Measurements from ENCODE around the gene C1orf174.

The C1orf174 gene

GRCh38 chr1:3895279-3895950, 4.7 kb downstream of the C1orf174 start:
- TF ChIP-seq CTCF (conservative IDR thresholded peaks at IDR 0.05; ENCODE audit: control insufficient read depth, insufficient read depth, low read depth, low read length): no peak
- no peak overlapping the region for H3K4me3 ChIP-seq (ENCODE audit: control insufficient read depth, low read depth, low read length)
- no peak for DNase-seq (ENCODE audit: low read depth)

GRCh38 chr1:3894626-3895278, 5.3 kb downstream of the C1orf174 start:
- DNase-seq (ENCODE audit: low read depth): no peak
- TF ChIP-seq CTCF (conservative IDR thresholded peaks at IDR 0.05; ENCODE audit: control insufficient read depth, insufficient read depth, low read depth, low read length): no peak
- no peak overlapping the region for H3K4me3 ChIP-seq (ENCODE audit: control insufficient read depth, low read depth, low read length)

GRCh38 chr1:3893190-3893589, 6.9 kb downstream of the C1orf174 start:
- DNase-seq (ENCODE audit: low read depth): no peak
- H3K4me3 ChIP-seq (ENCODE audit: control insufficient read depth, low read depth, low read length): no peak overlapping the region
- no peak for TF ChIP-seq CTCF (conservative IDR thresholded peaks at IDR 0.05; ENCODE audit: control insufficient read depth, insufficient read depth, low read depth, low read length)

GRCh38 chr1:3892748-3893147, 7.3 kb downstream of the C1orf174 start:
- H3K4me3 ChIP-seq (ENCODE audit: control insufficient read depth, low read depth, low read length): no peak overlapping the region
- DNase-seq (ENCODE audit: low read depth): peak; percentile 17
- TF ChIP-seq CTCF (conservative IDR thresholded peaks at IDR 0.05; ENCODE audit: control insufficient read depth, insufficient read depth, low read depth, low read length): no peak

GRCh38 chr1:3891329-3891865, 8.7 kb downstream of the C1orf174 start:
- no peak for TF ChIP-seq CTCF (conservative IDR thresholded peaks at IDR 0.05; ENCODE audit: control insufficient read depth, insufficient read depth, low read depth, low read length)
- DNase-seq (ENCODE audit: low read depth): no peak
- no peak overlapping the region for H3K4me3 ChIP-seq (ENCODE audit: control insufficient read depth, low read depth, low read length)

GRCh38 chr1:3890389-3891328, 9.4 kb downstream of the C1orf174 start:
- H3K4me3 ChIP-seq (ENCODE audit: control insufficient read depth, low read depth, low read length): no peak overlapping the region
- DNase-seq (ENCODE audit: low read depth): no peak
- TF ChIP-seq CTCF (conservative IDR thresholded peaks at IDR 0.05; ENCODE audit: control insufficient read depth, insufficient read depth, low read depth, low read length): no peak
